NCI-H2081 treated with DMSO at 0.1 percent for 48 hours (cell line): ENCODE data around the gene USE1.
A peak's percentile ranks its signal among the peaks of the same experiment; 100 is the strongest.

Experiments
- DNase-seq: peaks from one replicate; lab custom pipeline; 2025; lab: John Stamatoyannopoulos, UW

The USE1 gene

DNA sequence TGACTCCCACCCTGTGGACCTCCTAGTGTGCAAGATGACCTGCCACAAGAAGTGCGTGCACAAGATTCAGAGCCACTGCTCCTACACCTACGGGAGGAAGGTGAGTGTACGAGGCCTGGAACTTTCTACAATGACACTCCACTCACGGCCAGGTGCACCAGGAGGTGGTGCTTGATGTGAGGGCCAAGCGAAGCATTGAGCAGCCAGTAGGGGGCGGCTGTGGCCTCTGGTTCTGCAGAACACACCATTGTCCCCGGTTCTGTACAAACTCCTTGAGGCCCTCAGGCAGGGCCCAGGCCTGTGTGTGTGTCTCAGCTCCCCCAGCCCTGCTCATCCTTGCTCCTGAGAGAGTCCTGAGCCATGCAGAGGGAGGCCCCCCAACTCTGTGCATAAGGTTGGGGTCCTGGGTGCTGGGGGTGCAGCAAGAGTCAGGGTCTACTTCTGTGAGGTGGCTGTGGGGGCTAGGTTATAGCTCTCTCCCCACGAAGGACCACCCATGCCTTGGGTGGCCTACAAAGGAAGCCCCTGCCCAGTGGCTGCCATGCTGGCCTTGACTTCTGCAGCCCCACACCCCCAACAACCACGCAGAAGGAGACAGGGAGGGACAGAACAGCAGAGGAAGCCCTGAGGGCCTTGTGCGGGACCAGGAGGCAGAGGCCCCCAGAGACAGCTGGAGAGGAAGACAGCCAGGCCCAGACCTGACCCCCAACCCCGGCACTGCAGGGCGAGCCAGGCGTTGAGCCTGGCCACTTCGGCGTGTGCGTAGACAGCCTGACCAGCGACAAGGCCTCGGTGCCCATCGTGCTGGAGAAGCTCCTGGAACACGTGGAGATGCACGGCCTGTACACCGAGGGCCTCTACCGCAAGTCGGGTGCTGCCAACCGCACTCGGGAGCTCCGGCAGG, 9.7 kb upstream of the USE1 start:
- DNase-seq = no peak

DNA sequence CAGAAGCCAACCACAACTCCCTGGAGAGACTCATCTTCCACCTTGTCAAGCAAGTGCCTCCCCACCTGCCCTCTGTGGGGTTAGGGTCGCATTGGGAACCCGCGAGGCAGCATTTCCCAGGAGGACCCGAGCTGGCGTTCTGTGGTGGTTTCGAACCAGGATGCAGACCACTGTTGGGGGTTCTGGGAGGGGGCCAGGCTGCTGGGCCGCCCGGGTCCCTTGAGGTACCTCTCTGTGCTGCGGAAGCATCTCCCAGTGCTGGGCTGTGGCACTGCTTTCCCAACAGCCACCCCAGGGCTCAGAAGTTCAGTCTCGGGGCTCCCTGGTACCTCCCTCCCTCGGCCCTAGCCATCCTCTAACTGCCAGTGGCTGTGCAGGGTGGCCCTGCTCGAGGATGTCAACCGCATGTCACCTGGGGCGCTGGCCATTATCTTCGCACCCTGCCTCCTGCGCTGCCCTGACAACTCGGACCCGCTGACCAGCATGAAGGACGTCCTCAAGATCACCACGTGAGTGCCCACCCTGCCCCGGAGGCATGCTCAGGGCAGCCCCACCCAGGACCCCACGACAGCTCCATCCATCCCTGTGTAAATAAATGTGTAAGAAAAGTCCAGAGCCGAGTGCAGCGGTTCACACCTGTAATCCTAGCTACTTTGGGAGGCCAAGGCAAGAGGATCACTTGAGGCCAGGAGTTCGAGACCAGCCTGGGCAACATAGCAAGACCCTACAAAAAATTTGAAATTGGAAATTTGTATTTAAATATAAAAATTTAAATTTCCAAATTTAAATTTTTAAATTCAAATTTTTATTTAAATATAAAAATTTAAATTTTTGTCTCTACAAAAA, 8.2 kb upstream of the USE1 start:
- DNase-seq = no peak

DNA sequence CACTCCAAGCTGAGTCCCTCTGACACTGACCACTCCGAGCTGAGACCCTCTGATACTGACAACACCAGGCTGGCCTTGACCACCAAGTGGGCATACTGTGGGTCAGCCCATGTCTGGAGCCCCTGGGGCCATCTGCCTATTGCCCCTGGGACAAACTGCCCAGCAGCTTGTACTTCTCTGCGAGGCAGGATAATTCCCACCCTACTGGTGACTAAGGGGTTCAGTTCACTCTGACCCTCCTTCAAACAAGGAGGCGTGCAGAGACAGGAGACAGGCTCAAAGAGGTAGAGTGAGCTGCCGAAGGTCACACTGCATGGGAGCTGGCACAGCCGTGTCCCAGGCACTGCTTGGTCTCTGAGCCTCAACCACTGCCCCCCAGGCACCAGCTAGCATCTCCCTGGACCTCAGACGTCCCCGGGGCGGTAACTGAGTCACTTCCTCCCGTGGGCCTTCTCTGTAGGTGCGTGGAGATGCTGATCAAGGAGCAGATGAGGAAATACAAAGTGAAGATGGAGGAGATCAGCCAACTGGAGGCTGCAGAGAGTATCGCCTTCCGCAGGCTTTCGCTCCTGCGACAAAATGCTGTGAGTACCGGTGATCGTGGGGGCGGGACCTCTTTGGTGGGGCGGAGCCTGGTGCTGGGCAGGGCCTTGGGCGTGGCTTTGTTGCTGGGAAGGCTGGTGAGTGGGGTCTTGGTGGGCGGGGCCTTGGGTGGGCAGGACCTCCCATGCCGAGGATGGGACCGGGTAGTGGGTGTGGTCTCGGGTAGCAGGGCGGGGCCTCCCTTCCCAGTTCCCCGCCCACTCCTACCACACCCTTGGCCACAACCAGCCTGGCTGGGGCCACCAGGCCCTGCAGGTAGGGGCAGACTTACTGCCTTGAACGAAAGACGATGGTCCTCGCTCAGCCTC, 5.8 kb upstream of the USE1 start:
- no peak for DNase-seq

DNA sequence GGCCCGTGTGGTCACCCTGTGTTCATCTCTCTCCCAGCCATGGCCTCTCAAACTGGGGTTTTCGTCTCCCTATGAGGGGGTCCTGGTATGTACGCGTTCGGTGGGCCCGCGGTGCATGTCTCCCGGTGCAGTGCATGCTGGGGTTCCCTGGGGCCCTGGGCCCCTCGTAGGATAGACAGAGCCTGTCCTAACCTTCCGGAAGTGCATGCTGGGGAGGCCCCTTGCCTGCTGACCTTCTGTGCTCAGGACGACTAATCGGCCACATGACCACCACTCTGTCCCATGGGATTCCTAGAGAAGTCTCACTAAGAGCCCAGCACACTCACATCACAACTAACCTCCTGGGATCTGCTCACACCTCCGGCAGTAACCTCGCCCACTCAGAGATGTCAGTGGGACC, 4.9 kb upstream of the USE1 start:
- no peak for DNase-seq

DNA sequence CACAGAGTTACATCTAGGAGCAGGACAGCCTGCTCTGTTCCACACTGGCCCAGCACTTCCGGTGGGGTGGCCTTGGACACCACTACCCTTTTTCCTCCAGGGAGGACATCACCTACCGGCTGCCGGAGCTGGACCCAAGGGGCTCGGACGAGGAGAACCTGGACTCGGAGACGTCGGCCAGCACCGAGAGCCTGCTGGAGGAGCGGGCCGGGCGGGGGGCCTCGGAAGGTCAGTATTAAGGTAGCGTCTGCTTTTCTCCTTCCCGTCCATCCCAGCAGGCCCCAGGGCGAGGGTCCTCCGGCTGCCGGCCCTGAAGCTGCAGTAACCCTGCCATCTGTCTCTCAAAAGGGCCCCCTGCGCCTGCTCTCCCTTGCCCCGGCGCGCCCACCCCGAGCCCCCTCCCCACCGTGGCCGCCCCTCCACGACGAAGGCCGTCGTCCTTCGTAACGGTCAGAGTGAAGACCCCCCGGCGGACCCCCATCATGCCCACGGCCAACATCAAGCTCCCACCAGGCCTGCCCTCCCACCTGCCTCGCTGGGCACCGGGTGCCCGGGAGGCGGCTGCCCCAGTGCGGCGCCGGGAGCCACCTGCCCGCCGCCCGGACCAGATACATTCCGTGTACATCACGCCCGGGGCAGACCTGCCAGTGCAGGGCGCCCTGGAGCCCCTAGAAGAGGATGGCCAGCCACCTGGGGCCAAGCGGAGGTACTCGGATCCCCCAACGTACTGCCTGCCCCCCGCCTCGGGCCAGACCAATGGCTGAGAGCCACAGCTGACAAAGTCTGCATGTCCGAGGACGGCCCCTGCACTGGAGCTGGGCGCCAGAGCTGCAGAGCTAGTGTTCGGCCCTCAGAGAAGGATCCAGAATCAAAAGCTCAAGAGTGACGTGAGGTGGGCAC, 3.4 kb upstream of the USE1 start:
- DNase-seq = no peak

DNA sequence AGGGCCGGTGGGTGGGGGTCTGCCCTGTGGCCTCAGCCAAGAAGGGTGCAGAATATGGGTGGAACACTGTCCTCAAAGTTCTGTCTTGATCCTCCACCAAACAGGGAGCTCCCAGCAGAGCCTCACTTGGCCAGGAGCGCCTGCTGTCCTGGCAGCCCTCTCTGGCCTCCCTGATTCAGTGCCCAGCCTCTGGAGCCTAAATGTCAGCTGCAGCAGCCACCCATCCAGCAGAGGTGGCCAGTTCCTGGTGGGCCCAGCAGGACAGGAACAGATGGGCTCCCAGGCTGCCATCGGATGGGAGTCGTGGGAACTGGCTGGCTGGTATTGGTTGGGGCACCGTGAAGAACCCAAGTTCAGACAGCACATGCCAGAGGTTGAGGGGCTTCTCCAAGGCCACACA, 1.8 kb upstream of the USE1 start:
- DNase-seq = no peak

DNA sequence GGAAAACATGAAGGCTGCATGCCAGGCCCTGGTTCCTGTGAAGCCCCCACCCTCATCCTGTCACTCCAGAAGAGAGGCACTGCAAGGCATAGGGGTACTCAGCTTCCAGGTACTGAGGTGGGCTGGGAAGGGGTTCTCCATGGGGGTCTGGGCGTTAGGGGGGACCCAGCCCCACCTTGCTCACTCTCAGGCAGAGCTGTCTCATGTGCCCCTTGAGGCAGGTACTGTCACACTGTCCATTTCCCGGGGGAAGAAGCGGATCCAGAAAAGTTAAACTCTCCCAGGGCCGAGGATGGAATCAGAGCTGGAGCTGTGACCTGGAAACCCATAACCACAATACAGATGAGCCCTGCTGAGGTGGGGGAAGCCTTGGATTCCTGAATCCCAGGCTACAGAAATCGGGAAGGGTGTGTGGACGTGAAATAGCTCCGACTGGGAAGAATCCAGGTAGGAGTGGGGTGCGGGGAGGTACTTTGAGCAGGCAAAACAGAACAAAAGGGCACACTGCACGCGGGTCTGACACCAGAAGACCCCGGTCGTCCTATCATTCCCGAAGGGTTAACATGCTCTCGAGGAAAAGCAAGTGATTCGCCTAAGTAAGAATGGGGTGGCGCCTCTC, 540 bp upstream of the USE1 start:
- no peak for DNase-seq

DNA sequence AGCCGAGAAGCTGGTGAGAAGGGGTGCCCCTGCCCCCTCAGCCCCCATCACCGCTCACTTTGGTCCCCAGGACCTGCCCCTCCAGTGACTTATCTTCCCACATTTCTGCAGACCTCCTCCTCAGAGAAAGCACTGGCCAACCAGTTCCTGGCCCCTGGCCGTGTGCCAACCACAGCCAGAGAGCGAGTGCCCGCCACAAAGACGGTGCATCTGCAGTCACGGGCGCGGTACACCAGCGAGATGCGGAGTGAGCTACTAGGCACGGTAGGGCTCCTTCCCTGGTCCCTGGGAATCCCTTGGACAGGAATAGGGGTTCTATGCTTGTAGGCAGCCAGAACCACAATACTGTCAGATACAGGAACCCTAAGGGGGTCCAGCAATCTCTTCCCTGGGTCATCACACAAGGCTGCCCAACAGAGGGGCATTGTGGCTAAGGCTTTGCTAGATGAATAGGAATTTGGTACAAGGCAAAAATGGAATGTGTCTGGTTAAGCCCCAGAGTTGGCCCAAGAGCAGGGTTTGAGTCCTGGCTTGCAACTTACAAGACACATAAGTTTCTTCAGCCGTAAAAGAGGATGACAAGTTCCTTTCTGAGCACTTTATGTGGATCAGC, 1.0 kb downstream of the USE1 start:
- DNase-seq = no peak

DNA sequence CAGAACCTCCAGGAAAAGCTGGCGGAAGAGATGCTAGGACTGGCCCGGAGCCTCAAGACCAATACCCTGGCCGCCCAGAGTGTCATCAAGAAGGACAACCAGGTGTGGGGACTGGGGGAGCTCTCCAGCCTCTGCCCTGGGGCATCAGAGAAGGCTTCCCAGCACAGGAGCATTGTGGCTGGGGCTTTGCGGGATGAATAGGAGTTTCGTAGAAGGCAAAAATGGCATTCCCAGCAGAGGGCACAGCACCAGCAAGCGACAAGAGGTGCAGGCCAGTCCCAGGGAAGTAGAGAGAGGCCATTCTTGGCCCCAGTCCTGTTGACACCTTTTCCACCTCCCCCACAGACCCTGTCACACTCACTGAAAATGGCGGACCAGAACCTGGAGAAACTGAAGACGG, 4.1 kb downstream of the USE1 start:
- DNase-seq = no peak

DNA sequence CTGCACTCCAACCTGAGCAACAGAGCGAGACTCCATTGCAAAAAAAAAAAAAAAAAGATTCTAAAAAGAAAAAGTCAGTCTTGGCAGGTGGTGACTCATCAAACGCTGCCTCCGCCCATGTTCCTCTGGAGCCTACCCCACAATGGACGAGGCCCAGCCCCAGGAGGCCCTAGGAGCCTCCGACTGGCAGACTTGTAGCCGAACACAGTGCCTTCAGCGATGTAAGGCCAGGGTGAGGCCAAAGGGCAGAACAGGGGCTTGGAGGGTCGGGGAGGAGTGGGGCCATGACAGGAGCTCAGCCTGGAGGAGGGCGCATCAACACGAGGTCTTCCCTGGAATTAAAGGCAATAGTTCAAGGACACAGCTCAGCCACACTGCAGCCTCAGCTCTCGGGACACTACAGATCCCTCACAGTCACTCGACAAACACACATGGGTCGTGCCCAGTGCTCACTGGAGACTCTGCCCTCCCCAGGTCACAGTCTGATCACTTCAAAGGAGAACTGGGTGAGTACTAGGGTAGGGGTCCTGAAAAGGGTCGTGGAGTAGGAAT, 5.1 kb downstream of the USE1 start:
- DNase-seq = no peak

DNA sequence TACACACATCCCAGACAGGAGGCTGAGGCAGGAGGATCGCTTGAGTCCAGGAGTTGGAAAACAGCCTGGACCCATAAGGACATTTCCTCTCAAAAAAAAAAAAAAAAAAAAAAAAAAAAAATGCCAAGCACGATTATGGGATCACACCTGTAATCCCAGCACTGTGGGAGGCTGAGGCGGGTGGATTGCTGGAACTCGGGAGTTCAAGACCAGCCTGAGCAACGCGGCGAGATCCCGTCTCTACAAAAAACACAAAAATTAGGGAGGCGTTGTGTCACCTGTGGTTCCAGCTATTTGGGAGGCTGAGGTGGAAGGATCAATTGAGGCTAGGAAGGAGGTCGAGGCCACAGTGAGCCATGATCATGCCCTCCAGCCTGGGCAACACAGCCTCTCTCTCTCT, 9.9 kb downstream of the USE1 start:
- no peak for DNase-seq

DNA sequence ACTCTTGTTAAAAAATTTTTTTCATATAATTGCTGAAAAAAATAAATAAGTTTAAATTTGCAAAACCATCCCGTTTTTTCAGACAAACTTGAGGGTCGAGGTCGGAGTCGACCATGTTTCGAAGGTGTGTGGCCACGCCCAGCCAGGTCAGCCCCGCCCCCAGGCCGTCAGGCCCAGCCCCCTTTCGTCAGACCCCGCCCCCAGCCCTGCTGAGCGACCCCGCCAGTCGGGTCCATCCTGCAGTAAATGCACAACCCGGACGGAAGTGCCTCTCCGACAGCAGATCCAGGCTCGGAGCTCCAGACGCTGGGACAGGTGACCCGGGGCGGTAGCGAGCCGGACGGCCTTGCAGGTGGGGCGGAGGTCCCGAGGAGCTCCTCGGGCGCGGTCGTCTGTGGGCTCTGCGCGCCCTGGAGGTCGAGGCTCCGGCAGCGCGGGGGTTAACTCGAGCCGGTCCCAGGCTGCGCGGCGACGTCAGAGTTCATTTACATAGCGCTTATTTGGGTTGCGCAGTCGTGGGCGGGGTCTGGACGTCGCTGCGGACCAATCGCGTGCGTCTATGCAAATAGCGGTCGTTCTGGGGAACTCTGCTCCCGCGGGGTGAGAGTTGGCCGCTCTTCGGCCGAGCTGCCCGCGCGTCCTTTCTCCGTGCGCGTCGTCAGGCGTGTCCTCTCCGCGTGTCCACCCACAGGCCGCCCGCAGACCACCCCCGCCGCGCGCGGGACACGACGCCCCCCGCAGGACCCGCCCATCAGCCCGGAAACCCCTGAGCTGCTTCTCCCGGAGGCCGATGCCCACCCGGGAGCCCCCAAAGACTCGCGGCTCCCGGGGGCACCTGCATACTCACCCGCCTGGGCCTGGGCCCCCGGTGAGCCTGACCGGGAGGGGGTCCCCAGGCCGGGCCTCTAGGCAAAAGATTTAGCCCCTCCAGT, 11.1 kb downstream of the USE1 start, which contains the start of gene OCEL1:
TSS of gene OCEL1 (plus strand) at position 225 of the 932 bp plus-strand sequence. CDS start at position 247, 22 bp downstream.
- DNase-seq = peak; percentile 88

DNA sequence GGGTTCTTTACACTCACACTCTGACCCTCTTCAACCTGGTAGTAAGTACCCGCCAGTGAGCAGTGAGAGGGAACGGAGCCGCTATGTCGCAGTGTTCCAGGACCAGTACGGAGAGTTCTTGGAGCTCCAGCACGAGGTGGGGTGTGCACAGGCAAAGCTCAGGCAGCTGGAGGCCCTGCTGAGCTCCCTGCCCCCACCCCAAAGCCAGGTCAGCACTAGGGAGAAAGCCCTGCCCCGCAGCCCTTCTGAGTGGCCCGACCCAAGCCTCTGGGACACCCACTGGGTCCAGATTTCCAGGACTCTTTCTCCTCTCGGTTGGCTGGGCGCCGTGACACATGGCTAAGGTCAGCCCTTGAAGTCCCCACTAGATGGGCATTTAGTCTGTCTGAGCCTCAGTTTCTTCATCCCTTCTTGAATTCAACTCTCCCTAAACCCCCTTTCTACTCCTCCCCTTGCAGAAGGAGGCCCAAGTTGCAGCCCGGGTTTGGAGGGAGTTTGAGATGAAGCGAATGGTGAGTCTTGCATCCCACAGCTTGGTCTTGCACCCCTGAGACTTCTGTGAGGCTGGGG, 12.7 kb downstream of the USE1 start:
- DNase-seq = no peak

DNA sequence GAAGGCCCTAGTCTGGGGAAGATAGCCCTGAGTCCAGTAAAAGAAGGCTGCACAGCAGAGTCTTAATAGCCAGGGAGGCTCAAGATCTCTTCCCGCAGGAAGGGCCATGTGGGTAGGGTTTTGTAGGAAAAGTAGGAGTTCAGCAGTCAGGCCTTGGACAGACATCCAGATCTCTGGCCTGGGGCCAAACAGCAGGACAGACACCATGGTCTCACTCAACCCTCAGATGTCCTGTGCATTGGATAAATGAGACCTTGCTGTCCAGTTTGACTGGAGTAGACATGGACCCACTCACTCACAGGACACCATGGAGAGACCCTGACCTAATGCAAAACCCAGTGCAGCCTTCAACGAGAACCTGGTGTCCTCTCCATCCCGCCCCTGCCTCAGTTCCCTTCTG, 14.7 kb downstream of the USE1 start:
- DNase-seq = no peak

DNA sequence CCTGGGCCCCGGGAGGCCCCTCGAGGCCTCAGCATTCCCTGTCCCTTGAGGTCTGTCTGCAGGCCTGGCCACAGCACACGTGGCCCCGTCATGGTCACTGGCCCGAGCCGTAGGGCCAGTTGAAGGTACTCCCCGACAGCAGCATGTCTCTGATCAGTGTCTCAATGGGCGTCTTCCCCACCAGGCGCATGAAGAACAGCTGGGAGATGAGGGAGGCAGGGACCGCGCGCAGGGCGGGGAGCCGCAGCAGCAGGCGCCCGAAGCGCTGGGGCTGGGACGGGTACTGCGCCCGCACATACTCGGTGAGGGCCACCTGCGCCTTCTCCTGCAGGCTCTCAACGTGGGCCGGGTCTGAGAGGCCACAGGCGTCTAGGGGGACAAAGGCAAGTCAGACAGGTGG, 17.1 kb downstream of the USE1 start:
- no peak for DNase-seq

DNA sequence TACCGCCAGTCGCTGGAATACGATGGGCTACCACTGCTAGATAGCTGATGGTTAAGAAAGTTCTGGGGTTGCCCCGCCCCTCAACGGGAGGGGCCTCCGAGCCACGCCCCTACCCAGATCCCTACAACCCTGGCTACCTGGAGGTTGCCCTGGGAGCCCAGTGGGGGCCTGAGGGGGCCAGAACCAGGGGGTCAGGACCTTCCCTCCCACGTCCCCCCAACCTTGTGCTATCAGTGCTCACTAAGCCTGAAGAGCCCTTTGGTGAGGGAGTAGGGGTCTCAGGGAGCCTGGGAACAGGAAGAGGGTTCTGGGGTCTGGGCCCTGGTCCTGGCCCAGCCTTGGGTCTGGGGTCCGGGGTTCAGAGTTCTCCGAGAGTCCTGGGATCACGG, 19.7 kb downstream of the USE1 start:
- no peak for DNase-seq

DNA sequence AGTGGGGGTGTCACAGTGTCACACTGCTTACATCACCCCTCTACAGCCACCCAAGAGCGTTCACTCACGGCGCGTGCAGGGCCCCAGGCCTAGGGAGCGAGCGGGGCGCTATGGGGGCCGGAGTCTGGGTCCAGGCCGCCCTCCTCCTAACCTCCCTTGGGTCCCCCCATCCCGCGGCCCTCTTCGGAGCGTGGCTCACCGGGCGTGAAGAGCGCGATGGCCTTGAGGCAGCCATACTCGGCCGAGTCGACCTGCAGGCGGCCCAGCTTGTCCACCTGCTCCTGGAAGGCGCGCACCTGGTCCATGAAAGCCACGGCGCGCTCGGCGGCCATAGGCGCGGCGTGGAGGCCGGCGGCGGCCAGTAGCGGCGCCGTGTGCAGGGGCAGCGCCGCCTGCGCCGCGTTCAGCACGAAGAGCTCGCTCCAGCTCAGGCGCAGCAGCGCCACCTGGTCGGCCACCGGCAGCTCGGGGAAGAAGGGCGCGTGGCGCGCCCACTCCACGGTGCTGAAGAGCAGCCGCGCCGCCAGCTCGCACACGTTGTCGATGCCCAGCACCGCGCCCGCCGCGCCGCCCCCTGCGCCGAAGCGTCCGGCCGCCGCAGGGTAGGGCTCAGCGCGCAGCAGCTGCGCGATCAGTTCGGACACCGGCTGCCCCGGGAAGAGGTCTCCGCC, 20.3 kb downstream of the USE1 start:
- DNase-seq = no peak
